ENCODE measurements around the gene RIMKLB. TPM values are rescaled to one million over a fixed set of nuclear protein-coding genes. Genes with fewer than 3 reads are reported as not detected.
"Not testable (repeated sequence)": the region's sequence is repeated elsewhere in the genome, so short reads cannot be mapped to it uniquely, and the experiment has no call there.

The RIMKLB gene
- total and polyA plus RNA-seq, 9 donors, result 32.3 to 118 (median 42.6) TPM

DNA sequence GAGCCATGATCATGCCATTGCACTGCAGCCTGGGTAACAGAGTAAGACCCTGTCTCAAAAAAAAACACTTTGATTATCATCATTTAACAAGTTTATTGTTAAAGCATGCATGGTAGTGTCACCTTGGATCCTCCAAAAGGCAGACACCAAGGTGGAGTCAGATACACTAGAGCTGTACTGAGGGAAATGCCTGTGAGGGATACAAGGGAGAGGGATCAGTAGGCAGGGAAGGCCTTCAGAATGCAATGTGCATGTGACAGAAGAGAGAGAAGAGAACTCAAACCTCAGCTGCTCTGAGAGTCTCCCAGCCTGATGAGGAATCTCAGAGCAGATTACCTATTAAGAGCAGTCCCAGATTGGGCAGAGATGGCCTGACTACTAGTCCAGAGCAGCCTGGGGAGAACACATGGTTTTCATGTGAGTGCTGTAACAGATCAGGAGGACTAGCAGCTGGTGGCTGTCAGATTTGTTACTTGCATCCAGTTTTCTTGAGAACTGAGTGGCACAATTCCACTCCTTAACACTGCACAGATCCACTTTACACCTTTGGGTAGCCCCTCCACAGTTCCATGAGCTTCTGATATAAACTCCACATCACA lies 86.6 kb downstream of the RIMKLB start:
- Histone ChIP-seq H3K36me3 (no peaks in the 10 kb centered on the region), H3K27me3 (no peaks in the 10 kb centered on the region), H3K27ac (no peak overlapping the region), H3K9me3 (no peaks in the 10 kb centered on the region), H3K4me1 (ENCODE audit: insufficient read depth) (peaks cover 2% of the 10 kb centered on the region), H3K4me3 (no peak overlapping the region)
- intact Hi-C loops (cut with DNase I), result no loop called here
- no peak for DNase-seq
- TF ChIP-seq POLR2A (IDR thresholded peaks at IDR 0.05) (no peak), EP300 (IDR thresholded peaks at IDR 0.05) (no peak)
- TF ChIP-seq, protein P1, sequence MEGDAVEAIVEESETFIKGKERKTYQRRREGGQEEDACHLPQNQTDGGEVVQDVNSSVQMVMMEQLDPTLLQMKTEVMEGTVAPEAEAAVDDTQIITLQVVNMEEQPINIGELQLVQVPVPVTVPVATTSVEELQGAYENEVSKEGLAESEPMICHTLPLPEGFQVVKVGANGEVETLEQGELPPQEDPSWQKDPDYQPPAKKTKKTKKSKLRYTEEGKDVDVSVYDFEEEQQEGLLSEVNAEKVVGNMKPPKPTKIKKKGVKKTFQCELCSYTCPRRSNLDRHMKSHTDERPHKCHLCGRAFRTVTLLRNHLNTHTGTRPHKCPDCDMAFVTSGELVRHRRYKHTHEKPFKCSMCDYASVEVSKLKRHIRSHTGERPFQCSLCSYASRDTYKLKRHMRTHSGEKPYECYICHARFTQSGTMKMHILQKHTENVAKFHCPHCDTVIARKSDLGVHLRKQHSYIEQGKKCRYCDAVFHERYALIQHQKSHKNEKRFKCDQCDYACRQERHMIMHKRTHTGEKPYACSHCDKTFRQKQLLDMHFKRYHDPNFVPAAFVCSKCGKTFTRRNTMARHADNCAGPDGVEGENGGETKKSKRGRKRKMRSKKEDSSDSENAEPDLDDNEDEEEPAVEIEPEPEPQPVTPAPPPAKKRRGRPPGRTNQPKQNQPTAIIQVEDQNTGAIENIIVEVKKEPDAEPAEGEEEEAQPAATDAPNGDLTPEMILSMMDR (IDR thresholded peaks at IDR 0.05), result no peak

DNA sequence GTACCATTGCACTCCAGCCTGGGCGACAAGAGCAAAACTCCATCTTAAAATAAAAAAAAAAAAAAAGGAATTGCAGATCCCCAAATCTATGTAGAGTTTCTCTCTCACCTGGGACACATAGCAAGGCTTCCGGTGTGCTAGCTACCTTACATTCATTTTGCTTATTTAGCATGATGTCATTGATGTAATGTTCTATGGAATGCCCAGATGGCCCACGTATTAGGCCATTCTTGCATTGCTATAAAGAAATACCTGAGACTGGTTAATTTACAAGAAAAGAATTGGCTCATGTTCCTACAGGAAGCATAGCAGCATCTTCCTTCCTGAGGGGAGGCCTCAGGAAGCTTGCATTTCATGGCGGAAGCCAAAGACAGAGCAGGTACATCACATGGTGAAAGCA lies 87.7 kb downstream of the RIMKLB start:
- no peaks in the 10 kb centered on the region for H3K36me3 ChIP-seq
- no peaks in the 10 kb centered on the region for H3K27me3 ChIP-seq
- 82 to 89% (median 85%) methylated on average over 4 of the region's 4 CpGs for WGBS, 3 donors
- no peak overlapping the region for H3K27ac ChIP-seq
- H3K4me3 ChIP-seq, result no peak overlapping the region
- intact Hi-C loops (cut with DNase I), result no loop called here
- TF ChIP-seq EP300 (IDR thresholded peaks at IDR 0.05) (no peak), POLR2A (IDR thresholded peaks at IDR 0.05) (no peak)
- TF ChIP-seq, protein P1 (IDR thresholded peaks at IDR 0.05), result no peak
- H3K9me3 ChIP-seq, result no peaks in the 10 kb centered on the region
- H3K4me1 ChIP-seq (ENCODE audit: insufficient read depth), result peaks cover 2% of the 10 kb centered on the region
- DNase-seq, result no peak

DNA sequence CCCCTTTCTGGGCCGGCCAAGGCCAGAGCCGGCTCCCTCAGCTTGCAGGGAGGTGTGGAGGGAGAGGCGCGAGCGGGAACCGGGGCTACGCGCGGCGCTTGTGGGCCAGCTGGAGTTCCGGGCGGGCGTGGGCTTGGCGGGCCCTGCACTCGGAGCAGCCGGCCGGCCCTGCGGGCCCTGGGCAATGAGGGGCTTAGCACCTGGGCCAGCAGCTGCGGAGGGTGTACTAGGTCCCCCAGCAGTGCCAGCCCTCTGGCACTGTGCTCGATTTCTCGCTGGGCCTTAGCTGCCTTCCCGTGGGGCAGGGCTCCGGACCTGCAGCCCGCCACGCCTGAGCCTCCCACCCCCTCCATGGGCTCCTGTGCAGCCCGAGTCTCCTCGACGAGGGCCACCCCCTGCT lies 89.4 kb downstream of the RIMKLB start:
- intact Hi-C loops (cut with DNase I); DNase-seq; H3K27ac ChIP-seq; H3K36me3 ChIP-seq; H3K4me3 ChIP-seq; H3K4me1 ChIP-seq (ENCODE audit: insufficient read depth); H3K27me3 ChIP-seq; H3K9me3 ChIP-seq: not testable (repeated sequence)
- WGBS, 3 donors, result 94 to 98% (median 95%) methylated on average over 26 to 28 of the region's 28 CpGs

DNA sequence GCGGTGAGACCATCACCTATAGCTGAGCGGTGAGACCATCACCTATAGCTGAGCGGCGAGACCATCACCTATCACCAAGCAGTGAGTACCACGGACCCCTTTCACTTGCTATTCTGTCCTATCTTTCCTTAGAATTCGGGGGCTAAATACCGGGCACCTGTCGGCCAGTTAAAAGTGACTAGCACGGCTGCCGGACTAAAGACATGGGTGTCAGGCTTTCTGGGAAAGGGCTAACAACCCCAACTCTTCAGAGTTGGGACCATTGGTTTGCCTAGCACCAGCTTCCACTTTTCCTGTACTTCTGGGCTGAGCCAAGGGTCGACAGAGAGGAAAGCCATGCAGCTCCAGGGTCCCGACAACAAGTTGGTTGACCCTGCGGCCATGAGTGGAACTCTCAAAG lies 90.9 kb downstream of the RIMKLB start:
- H3K4me3 ChIP-seq; intact Hi-C loops (cut with DNase I): not testable (repeated sequence)
- 71 to 79% (median 74%) methylated on average over 10 to 13 of the region's 13 CpGs for WGBS, 3 donors

GRCh38 chr12:8789341-8790013 lies 91.7 kb downstream of the RIMKLB start:
- H3K4me3 ChIP-seq; H3K27me3 ChIP-seq; DNase-seq; H3K9me3 ChIP-seq; H3K36me3 ChIP-seq; intact Hi-C loops (cut with DNase I); H3K27ac ChIP-seq; H3K4me1 ChIP-seq (ENCODE audit: insufficient read depth): not testable (repeated sequence)
- WGBS, 3 donors, result 77 to 85% (median 84%) methylated on average over 13 of the region's 13 CpGs

More for the DNA sequence above, 90.9 kb downstream of the RIMKLB start:
- not testable (repeated sequence) for DNase-seq; H3K27me3 ChIP-seq; H3K4me1 ChIP-seq (ENCODE audit: insufficient read depth); H3K36me3 ChIP-seq; H3K27ac ChIP-seq; H3K9me3 ChIP-seq

GRCh38 chr12:8793226-8793625 lies 95.4 kb downstream of the RIMKLB start:
- H3K27ac ChIP-seq; H3K9me3 ChIP-seq; H3K4me3 ChIP-seq; H3K27me3 ChIP-seq; H3K4me1 ChIP-seq (ENCODE audit: insufficient read depth); DNase-seq; intact Hi-C loops (cut with DNase I); H3K36me3 ChIP-seq: not testable (repeated sequence)
- WGBS, 3 donors, result 94 to 97% (median 95%) methylated on average over 4 of the region's 4 CpGs

DNA sequence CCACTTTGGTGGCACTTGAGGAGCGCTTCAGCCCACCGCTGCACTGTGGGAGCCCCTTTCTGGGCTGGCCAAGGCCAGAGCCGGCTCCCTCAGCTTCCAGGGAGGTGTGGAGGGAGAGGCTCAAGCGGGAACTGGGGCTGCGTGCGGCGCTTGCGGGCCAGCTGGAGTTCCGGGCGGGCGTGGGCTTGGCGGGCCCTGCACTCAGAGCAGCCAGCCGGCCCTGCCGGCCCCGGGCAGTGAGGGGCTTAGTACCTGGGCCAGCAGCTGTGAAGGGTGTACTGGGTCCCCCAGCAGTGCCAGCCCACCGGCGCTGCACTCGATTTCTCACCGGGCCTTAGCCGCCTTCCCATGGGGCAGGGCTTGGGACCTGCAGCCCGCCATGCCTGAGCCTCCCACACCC lies 96.8 kb downstream of the RIMKLB start:
- H3K9me3 ChIP-seq; intact Hi-C loops (cut with DNase I); H3K4me3 ChIP-seq; H3K36me3 ChIP-seq; H3K4me1 ChIP-seq (ENCODE audit: insufficient read depth); H3K27me3 ChIP-seq; DNase-seq; H3K27ac ChIP-seq: not testable (repeated sequence)
- 97 to 100% (median 98%) methylated on average over 11 to 21 of the region's 21 CpGs for WGBS, 3 donors
